ENCODE results near the gene PSMB1. TPM values are rescaled to one million over a fixed set of nuclear protein-coding genes. Genes with fewer than 3 reads are reported as not detected.
A peak's percentile ranks its signal among the peaks of the same experiment; 100 is the strongest.

PSMB1 gene
- total RNA-seq, 1 donor from 2014 or later, result 141 TPM

GRCh38 chr6:170524172-170524502 lies 29.0 kb downstream of the PSMB1 start:
- intact Hi-C loops (cut with micrococcal nuclease), result no loop called here
- peaks cover 28% of the 10 kb centered on the region for H3K4me1 ChIP-seq
- no peak for TF ChIP-seq CTCF (IDR thresholded peaks at IDR 0.05; ENCODE audit: borderline replicate concordance)
- no peaks in the 10 kb centered on the region for H3K27me3 ChIP-seq (ENCODE audit: low read depth)
- H3K36me3 ChIP-seq, result no peaks in the 10 kb centered on the region
- no peaks in the 10 kb centered on the region for H3K9me3 ChIP-seq (replicated peaks)
- peak overlapping the region; percentile 82 for H3K27ac ChIP-seq (replicated peaks)
- DNase-seq, result no peak
- H3K4me3 ChIP-seq, result peak overlapping the region; percentile 16

- H3K27ac ChIP-seq (replicated peaks), result peak overlapping the region; percentile 82
- intact Hi-C loops (cut with micrococcal nuclease), result no loop called here
- H3K36me3 ChIP-seq, result no peaks in the 10 kb centered on the region
- no peak for TF ChIP-seq CTCF (IDR thresholded peaks at IDR 0.05; ENCODE audit: borderline replicate concordance)
- no peaks in the 10 kb centered on the region for H3K9me3 ChIP-seq (replicated peaks)
- H3K4me3 ChIP-seq, result peak overlapping the region; percentile 16
- peaks cover 28% of the 10 kb centered on the region for H3K4me1 ChIP-seq
- no peak for DNase-seq
- H3K27me3 ChIP-seq (ENCODE audit: low read depth), result no peaks in the 10 kb centered on the region
These were observed 29.6 kb downstream of the PSMB1 start for GRCh38 chr6:170523256-170524171.

- no peak overlapping the region for H3K4me3 ChIP-seq
- peak overlapping the region; percentile 82 for H3K27ac ChIP-seq (replicated peaks)
- H3K27me3 ChIP-seq (ENCODE audit: low read depth), result no peaks in the 10 kb centered on the region
- peak; percentile 16 for TF ChIP-seq CTCF (IDR thresholded peaks at IDR 0.05; ENCODE audit: borderline replicate concordance)
- peaks cover 28% of the 10 kb centered on the region for H3K4me1 ChIP-seq
- H3K36me3 ChIP-seq, result no peaks in the 10 kb centered on the region
- no peaks in the 10 kb centered on the region for H3K9me3 ChIP-seq (replicated peaks)
- no peak for DNase-seq
- intact Hi-C loops (cut with micrococcal nuclease), result no loop called here
These were observed 30.4 kb downstream of the PSMB1 start for GRCh38 chr6:170522565-170523183.

- H3K27me3 ChIP-seq (ENCODE audit: low read depth), result no peaks in the 10 kb centered on the region
- peaks cover 6% of the 10 kb centered on the region for H3K9me3 ChIP-seq (replicated peaks)
- DNase-seq, result no peak
- no peak overlapping the region for H3K4me3 ChIP-seq
- H3K4me1 ChIP-seq, result no peaks in the 10 kb centered on the region
- H3K36me3 ChIP-seq, result no peaks in the 10 kb centered on the region
- intact Hi-C loops (cut with micrococcal nuclease), result no loop called here
- no peak overlapping the region for H3K27ac ChIP-seq (replicated peaks)
- TF ChIP-seq CTCF (IDR thresholded peaks at IDR 0.05; ENCODE audit: borderline replicate concordance), result peak; percentile 80
These were observed 36.1 kb downstream of the PSMB1 start for GRCh38 chr6:170516783-170517616.

- intact Hi-C loops (cut with micrococcal nuclease), result no loop called here
- no peak overlapping the region for H3K27ac ChIP-seq (replicated peaks)
These were observed 38.2 kb downstream of the PSMB1 start for GRCh38 chr6:170514908-170515307.

More at GRCh38 chr6:170514908-170515307, 38.2 kb downstream of the PSMB1 start:
- no peak for TF ChIP-seq CTCF (IDR thresholded peaks at IDR 0.05; ENCODE audit: borderline replicate concordance)
- Histone ChIP-seq H3K9me3 (replicated peaks) (peaks cover 6% of the 10 kb centered on the region), H3K36me3 (no peaks in the 10 kb centered on the region), H3K27me3 (ENCODE audit: low read depth) (no peaks in the 10 kb centered on the region), H3K4me3 (no peak overlapping the region), H3K4me1 (no peaks in the 10 kb centered on the region)
- no peak for DNase-seq

All from left ventricle myocardium inferior (tissue), 1 donor.